ENCODE results near the gene XIRP2.
"Not testable (repeated sequence)": the region's sequence is repeated elsewhere in the genome, so short reads cannot be mapped to it uniquely, and the experiment has no call there.

The XIRP2 gene

GRCh38 chr2:167198576-167198975, 310.3 kb downstream of the XIRP2 start:
- no peak for DNase-seq

GRCh38 chr2:167200019-167200418, 311.7 kb downstream of the XIRP2 start:
- DNase-seq = no peak

- peak; percentile 17 for DNase-seq
Observed at GRCh38 chr2:167209784-167210183, 321.5 kb downstream of the XIRP2 start.

- DNase-seq = peak; percentile 80
Observed at GRCh38 chr2:167212014-167212648, 323.9 kb downstream of the XIRP2 start.

- DNase-seq = no peak
Observed at GRCh38 chr2:167215595-167215994, 327.3 kb downstream of the XIRP2 start.

GRCh38 chr2:167237478-167237877, 349.2 kb downstream of the XIRP2 start:
- DNase-seq = no peak

- DNase-seq = no peak
Observed at GRCh38 chr2:167240671-167241070, 352.4 kb downstream of the XIRP2 start.

GRCh38 chr2:167249197-167249596, 360.9 kb downstream of the XIRP2 start:
- DNase-seq = peak; percentile 27

- no peak for DNase-seq
Observed at GRCh38 chr2:167253025-167253424, 364.7 kb downstream of the XIRP2 start.

GRCh38 chr2:167254721-167255120, 366.4 kb downstream of the XIRP2 start:
- DNase-seq = no peak

- no peak for DNase-seq
Observed at GRCh38 chr2:167258712-167259111, 370.4 kb downstream of the XIRP2 start.

- peak; percentile 21 for DNase-seq
Observed at GRCh38 chr2:167264380-167264779, 376.1 kb downstream of the XIRP2 start.

- no peak for DNase-seq
Observed at GRCh38 chr2:167265004-167265403, 376.7 kb downstream of the XIRP2 start.

GRCh38 chr2:167265722-167266121, 377.4 kb downstream of the XIRP2 start:
- DNase-seq = no peak

- DNase-seq = not testable (repeated sequence)
Observed at GRCh38 chr2:167268245-167268644, 380.0 kb downstream of the XIRP2 start.

GRCh38 chr2:167271932-167272331, 383.7 kb downstream of the XIRP2 start:
- DNase-seq = no peak

GRCh38 chr2:167275046-167275445, 386.8 kb downstream of the XIRP2 start:
- DNase-seq = no peak

- DNase-seq = no peak
Observed at GRCh38 chr2:167279810-167280209, 391.5 kb downstream of the XIRP2 start.

- no peak for DNase-seq
Observed at GRCh38 chr2:167287212-167287611, 398.9 kb downstream of the XIRP2 start.

- no peak for DNase-seq
Observed at GRCh38 chr2:167289651-167290410, 401.6 kb downstream of the XIRP2 start.

GRCh38 chr2:167292430-167293171, 404.3 kb downstream of the XIRP2 start, which contains the start of gene B3GALT1:
Gene B3GALT1, plus strand, starts transcription at chr2:167293001.
- DNase-seq = peak; percentile 90

- peak; percentile 7 for DNase-seq
Observed at GRCh38 chr2:167293172-167293781, 405.0 kb downstream of the XIRP2 start.
